ENCODE data around the gene UTS2R.

- TF ChIP-seq CTCF (IDR thresholded peaks at IDR 0.05 in 4 of 5, conservative IDR thresholded peaks at IDR 0.05 in 1 of 5) (no peak), POLR2A (IDR thresholded peaks at IDR 0.05) (no peak)
Measured at GRCh38 chr17:82367724-82368524, 3.6 kb upstream of the UTS2R start.
